ENCODE measurements around the gene HOXB9.

Gene HOXB9

GRCh38 chr17:48643697-48644012 lies 17.5 kb upstream of the HOXB9 start:
- ATAC-seq (ENCODE audit: low read depth), result no peak
- DNase-seq (ENCODE audit: low spot score), result no peak
- Histone ChIP-seq H3K4me1 (ENCODE audit: insufficient read depth, poor library complexity, severe bottlenecking) (no peaks in the 10 kb centered on the region), H3K36me3 (ENCODE audit: low read depth) (no peaks in the 10 kb centered on the region), H3K27me3 (ENCODE audit: insufficient read depth, poor library complexity, severe bottlenecking) (peaks cover 17% of the 10 kb centered on the region), H3K27ac (ENCODE audit: poor library complexity, severe bottlenecking) (no peak overlapping the region), H3K9me3 (ENCODE audit: severe bottlenecking) (no peaks in the 10 kb centered on the region), H3K4me3 (ENCODE audit: severe bottlenecking) (no peak overlapping the region)
- TF ChIP-seq CTCF (IDR thresholded peaks at IDR 0.05; ENCODE audit: poor library complexity, severe bottlenecking), result no peak

GRCh38 chr17:48642843-48643696 lies 16.9 kb upstream of the HOXB9 start:
- H3K4me3 ChIP-seq (ENCODE audit: severe bottlenecking), result no peak overlapping the region
- TF ChIP-seq CTCF (IDR thresholded peaks at IDR 0.05; ENCODE audit: poor library complexity, severe bottlenecking), result no peak
- H3K27me3 ChIP-seq (ENCODE audit: insufficient read depth, poor library complexity, severe bottlenecking), result peaks cover 17% of the 10 kb centered on the region
- no peaks in the 10 kb centered on the region for H3K9me3 ChIP-seq (ENCODE audit: severe bottlenecking)
- no peaks in the 10 kb centered on the region for H3K4me1 ChIP-seq (ENCODE audit: insufficient read depth, poor library complexity, severe bottlenecking)
- H3K27ac ChIP-seq (ENCODE audit: poor library complexity, severe bottlenecking), result no peak overlapping the region
- H3K36me3 ChIP-seq (ENCODE audit: low read depth), result no peaks in the 10 kb centered on the region
- ATAC-seq (ENCODE audit: low read depth) (no peak), DNase-seq (ENCODE audit: low spot score) (no peak)

DNA sequence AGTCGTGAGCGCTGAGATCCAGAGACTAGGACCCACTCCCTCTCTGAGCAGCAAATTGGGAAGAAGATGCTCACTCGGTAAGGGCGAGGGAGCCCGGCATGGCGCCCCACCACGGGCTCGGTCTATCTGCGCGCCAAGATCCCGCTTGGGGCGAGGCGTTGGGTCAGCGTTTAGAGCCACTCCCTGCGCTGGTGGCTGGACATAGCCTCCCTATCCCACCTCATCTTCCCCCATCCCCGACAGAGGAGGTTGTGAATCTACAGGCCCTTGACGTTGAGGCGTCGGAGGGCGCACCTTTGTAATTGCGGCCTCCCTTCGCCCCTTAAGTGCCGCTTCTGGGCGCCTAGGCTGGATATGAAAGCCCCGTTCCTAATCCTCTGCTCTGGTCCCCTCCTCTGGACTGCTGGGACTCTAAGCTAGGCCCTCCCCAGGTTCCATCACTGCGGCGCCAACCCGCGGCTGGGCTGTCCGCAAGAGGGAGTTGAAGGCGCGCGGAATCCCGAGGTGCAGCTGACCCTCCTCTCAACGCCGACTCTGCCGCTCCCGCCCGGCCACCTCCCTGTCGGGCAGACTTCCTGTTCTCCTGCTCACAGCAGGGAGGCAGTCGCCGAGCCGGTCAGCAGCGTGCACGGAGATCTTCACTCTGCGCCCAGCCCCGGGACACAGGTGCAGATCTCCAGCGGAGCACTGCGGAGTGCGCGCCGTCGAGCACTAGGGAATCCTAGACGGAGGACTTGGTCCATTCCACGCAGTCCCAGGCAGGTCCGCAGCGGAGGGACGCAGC lies 16.1 kb upstream of the HOXB9 start:
- H3K36me3 ChIP-seq (ENCODE audit: low read depth), result no peaks in the 10 kb centered on the region
- TF ChIP-seq CTCF (IDR thresholded peaks at IDR 0.05; ENCODE audit: poor library complexity, severe bottlenecking), result no peak
- peaks cover 17% of the 10 kb centered on the region for H3K27me3 ChIP-seq (ENCODE audit: insufficient read depth, poor library complexity, severe bottlenecking)
- H3K4me3 ChIP-seq (ENCODE audit: severe bottlenecking), result no peak overlapping the region
- DNase-seq (ENCODE audit: low spot score) (no peak), ATAC-seq (ENCODE audit: low read depth) (no peak)
- H3K4me1 ChIP-seq (ENCODE audit: insufficient read depth, poor library complexity, severe bottlenecking), result no peaks in the 10 kb centered on the region
- no peak overlapping the region for H3K27ac ChIP-seq (ENCODE audit: poor library complexity, severe bottlenecking)
- no peaks in the 10 kb centered on the region for H3K9me3 ChIP-seq (ENCODE audit: severe bottlenecking)

- peaks cover 13% of the 10 kb centered on the region for H3K27me3 ChIP-seq (ENCODE audit: insufficient read depth, poor library complexity, severe bottlenecking)
- H3K9me3 ChIP-seq (ENCODE audit: severe bottlenecking), result no peaks in the 10 kb centered on the region
- no peak overlapping the region for H3K4me3 ChIP-seq (ENCODE audit: severe bottlenecking)
- H3K4me1 ChIP-seq (ENCODE audit: insufficient read depth, poor library complexity, severe bottlenecking), result no peaks in the 10 kb centered on the region
- no peak for TF ChIP-seq CTCF (IDR thresholded peaks at IDR 0.05; ENCODE audit: poor library complexity, severe bottlenecking)
- no peaks in the 10 kb centered on the region for H3K36me3 ChIP-seq (ENCODE audit: low read depth)
- no peak for ATAC-seq (ENCODE audit: low read depth)
- H3K27ac ChIP-seq (ENCODE audit: poor library complexity, severe bottlenecking), result no peak overlapping the region
- DNase-seq (ENCODE audit: low spot score), result no peak
Observed at GRCh38 chr17:48641541-48642058, 15.4 kb upstream of the HOXB9 start.

All from RWPE2 (cell line).